Skeletal muscle tissue (tissue), 4 donors: ENCODE results near the gene APBB2. TPM values are rescaled to one million over a fixed set of nuclear protein-coding genes. Genes with fewer than 3 reads are reported as not detected.

Experiments used
- H3K27ac ChIP-seq: one replicate; pipeline ENCODE4 v1.7.0; 2013; ENCODE audit warnings: mild to moderate bottlenecking, low read depth, low read length, inconsistent platforms
- H3K27me3 ChIP-seq, 3 donors: one replicate each; pipeline ENCODE4 v1.7.0; 2013; ENCODE audit warnings: low read length in 3 of 3; ENCODE audit not compliant: control insufficient read depth in 3 of 3, insufficient read depth in 3 of 3
- H3K36me3 ChIP-seq, 3 donors: one replicate each; pipeline ENCODE4 v1.7.0; 2013; ENCODE audit warnings: low read length in 3 of 3; ENCODE audit not compliant: control insufficient read depth in 3 of 3, insufficient read depth in 3 of 3
- H3K4me1 ChIP-seq, 3 donors: one replicate each; pipeline ENCODE4 v1.7.0; 2013; ENCODE audit warnings: low read length in 3 of 3, mild to moderate bottlenecking in 3 of 3; ENCODE audit not compliant: control insufficient read depth in 3 of 3, insufficient read depth in 3 of 3
- H3K4me3 ChIP-seq, 3 donors: one replicate each; pipeline ENCODE4 v1.7.0; 2013; ENCODE audit warnings: low read length in 3 of 3
- H3K9ac ChIP-seq, 3 donors: one replicate each; pipeline ENCODE4 v1.7.0; 2013; ENCODE audit warnings: low read length in 3 of 3, mild to moderate bottlenecking in 3 of 3, moderate library complexity in 2 of 3, low read depth in 1 of 3
- H3K9me3 ChIP-seq, 3 donors: one replicate each; pipeline ENCODE4 v1.7.0; 2013; ENCODE audit warnings: low read length in 3 of 3; ENCODE audit not compliant: control insufficient read depth in 3 of 3
- total RNA-seq: library from RNA; depleted of rRNA; stranded (reverse); fragments of >200 nt; gene quantifications from one replicate; pipeline ENCODE4 v1.2.3, GENCODE V29; 2014
- donor health status: Osteomylitis.

APBB2 gene
- total RNA-seq, 1 donor from 2014 or later: 41.2 TPM

GRCh38 chr4:40843696-40844095 lies 370.6 kb downstream of the APBB2 start:
- H3K4me1 ChIP-seq: peaks cover 30 to 46% (median 33%) of the 10 kb centered on the region in 3 donors
- H3K4me3 ChIP-seq: no peak overlapping the region
- no peaks in the 10 kb centered on the region for H3K36me3 ChIP-seq
- peak overlapping the region; percentile 66 for H3K27ac ChIP-seq
- no peaks in the 10 kb centered on the region for H3K27me3 ChIP-seq
- no peaks in the 10 kb centered on the region for H3K9me3 ChIP-seq
- peak overlapping the region in 1 of 3 donors; percentile 16 for H3K9ac ChIP-seq

GRCh38 chr4:40842725-40843423 lies 371.5 kb downstream of the APBB2 start:
- H3K27ac ChIP-seq: peak overlapping the region; percentile 91
- H3K4me1 ChIP-seq: peaks cover 30 to 46% (median 33%) of the 10 kb centered on the region in 3 donors
- peak overlapping the region; percentile 64 to 73 (median 66) for H3K4me3 ChIP-seq
- no peaks in the 10 kb centered on the region for H3K27me3 ChIP-seq
- no peaks in the 10 kb centered on the region for H3K9me3 ChIP-seq
- H3K36me3 ChIP-seq: no peaks in the 10 kb centered on the region
- H3K9ac ChIP-seq: peak overlapping the region; percentile 64 to 85 (median 82)

DNA sequence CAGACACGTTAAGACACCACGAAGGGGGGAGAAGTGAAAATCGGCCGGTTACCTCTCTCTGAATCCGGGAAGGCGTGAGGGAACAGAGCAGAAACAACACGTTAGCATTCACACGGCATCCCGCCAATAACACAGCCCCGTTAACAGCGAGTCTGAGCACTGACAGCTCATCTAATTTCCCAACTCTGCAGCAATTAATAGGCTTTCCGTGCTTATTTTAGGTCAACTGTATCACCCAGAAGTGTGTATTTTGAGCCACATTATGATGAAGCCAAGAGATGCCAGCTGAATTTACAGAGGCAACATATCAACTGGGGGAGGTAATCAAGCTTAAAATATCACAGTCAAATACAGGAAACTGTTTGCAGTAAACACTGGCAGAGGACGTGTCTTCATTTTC lies 372.0 kb downstream of the APBB2 start:
- H3K9ac ChIP-seq: peak overlapping the region; percentile 64 to 85 (median 82)
- no peaks in the 10 kb centered on the region for H3K27me3 ChIP-seq
- H3K4me1 ChIP-seq: peaks cover 34 to 46% (median 35%) of the 10 kb centered on the region in 3 donors
- H3K4me3 ChIP-seq: peak overlapping the region; percentile 64 to 73 (median 66)
- peak overlapping the region; percentile 91 for H3K27ac ChIP-seq
- no peaks in the 10 kb centered on the region for H3K36me3 ChIP-seq
- H3K9me3 ChIP-seq: no peaks in the 10 kb centered on the region

- peaks cover 38 to 53% (median 39%) of the 10 kb centered on the region in 3 donors for H3K4me1 ChIP-seq
- peaks cover 0 to 3% (median 2%) of the 10 kb centered on the region in 3 donors for H3K36me3 ChIP-seq
- H3K27ac ChIP-seq: peak overlapping the region; percentile 91
Measured at GRCh38 chr4:40840985-40841571, 373.3 kb downstream of the APBB2 start.

DNA sequence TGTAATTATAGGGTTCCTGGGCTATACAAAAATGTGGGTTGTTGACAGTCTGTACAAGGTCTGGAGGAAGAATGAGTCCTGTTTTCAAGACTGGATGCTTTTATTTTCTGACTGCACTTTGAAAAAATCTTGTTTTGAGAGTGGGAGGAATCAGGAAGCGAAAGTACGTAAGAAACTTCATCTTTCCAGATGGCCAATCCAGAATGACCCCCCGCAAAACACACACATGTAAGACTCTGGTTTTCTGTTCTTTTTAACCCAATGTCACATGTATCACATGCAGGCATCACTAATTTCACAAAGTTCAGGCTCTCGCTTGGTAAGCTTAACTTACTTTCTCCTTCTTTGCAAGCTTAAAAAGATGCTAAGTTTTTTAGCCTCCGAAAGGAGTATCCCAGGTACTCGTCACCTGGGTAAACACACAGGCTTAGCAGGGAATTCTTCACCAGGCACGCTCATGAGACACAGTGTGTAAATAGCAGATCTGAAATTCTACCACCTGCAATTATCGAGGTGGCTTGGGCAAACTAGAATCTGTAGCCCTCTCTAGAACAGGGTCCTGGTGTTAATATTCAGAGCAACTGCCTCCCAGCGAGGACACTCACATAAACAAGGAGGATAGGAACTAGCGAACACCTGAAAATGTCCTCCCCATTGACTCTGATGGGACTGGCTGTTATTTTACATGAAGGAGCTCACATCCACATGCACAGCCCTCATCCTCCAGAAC lies 373.9 kb downstream of the APBB2 start:
- no peaks in the 10 kb centered on the region for H3K27me3 ChIP-seq
- H3K4me3 ChIP-seq: peak overlapping the region in 2 of 3 donors; percentile 15 to 51
- no peaks in the 10 kb centered on the region for H3K9me3 ChIP-seq
- peak overlapping the region; percentile 91 for H3K27ac ChIP-seq
- peaks cover 2 to 5% (median 3%) of the 10 kb centered on the region in 3 donors for H3K36me3 ChIP-seq
- peaks cover 35 to 56% (median 37%) of the 10 kb centered on the region in 3 donors for H3K4me1 ChIP-seq
- H3K9ac ChIP-seq: peak overlapping the region in 2 of 3 donors; percentile 1 to 46

More at GRCh38 chr4:40840985-40841571, 373.3 kb downstream of the APBB2 start:
- Histone ChIP-seq H3K9me3 (no peaks in the 10 kb centered on the region), H3K9ac (peak overlapping the region in 2 of 3 donors; percentile 29 to 46), H3K27me3 (no peaks in the 10 kb centered on the region), H3K4me3 (peak overlapping the region in 2 of 3 donors; percentile 51 to 73)

DNA sequence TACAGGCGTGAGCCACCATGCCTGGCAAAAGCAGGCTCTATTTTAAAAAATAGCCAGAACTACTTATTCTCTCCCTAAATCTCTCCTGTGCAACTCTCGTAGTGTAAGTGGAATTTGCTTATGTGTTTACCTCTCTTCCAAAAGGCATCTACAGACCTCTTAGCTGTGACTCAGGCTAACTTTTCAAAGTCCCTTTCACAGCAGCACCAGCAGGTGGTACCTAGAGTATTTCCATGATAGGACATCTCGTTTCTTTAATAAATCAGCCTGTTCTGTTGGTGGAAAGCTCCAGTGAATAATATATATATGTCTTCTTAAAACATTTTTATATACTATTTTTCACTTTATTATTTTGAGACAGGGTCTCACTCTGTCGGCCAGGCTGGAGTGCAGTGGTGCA lies 375.6 kb downstream of the APBB2 start:
- H3K36me3 ChIP-seq: peaks cover 2 to 13% (median 3%) of the 10 kb centered on the region in 3 donors
- no peaks in the 10 kb centered on the region for H3K9me3 ChIP-seq
- H3K27ac ChIP-seq: no peak overlapping the region
- H3K27me3 ChIP-seq: no peaks in the 10 kb centered on the region
- H3K4me3 ChIP-seq: no peak overlapping the region
- no peak overlapping the region for H3K9ac ChIP-seq
- peaks cover 22 to 45% (median 23%) of the 10 kb centered on the region in 3 donors for H3K4me1 ChIP-seq

DNA sequence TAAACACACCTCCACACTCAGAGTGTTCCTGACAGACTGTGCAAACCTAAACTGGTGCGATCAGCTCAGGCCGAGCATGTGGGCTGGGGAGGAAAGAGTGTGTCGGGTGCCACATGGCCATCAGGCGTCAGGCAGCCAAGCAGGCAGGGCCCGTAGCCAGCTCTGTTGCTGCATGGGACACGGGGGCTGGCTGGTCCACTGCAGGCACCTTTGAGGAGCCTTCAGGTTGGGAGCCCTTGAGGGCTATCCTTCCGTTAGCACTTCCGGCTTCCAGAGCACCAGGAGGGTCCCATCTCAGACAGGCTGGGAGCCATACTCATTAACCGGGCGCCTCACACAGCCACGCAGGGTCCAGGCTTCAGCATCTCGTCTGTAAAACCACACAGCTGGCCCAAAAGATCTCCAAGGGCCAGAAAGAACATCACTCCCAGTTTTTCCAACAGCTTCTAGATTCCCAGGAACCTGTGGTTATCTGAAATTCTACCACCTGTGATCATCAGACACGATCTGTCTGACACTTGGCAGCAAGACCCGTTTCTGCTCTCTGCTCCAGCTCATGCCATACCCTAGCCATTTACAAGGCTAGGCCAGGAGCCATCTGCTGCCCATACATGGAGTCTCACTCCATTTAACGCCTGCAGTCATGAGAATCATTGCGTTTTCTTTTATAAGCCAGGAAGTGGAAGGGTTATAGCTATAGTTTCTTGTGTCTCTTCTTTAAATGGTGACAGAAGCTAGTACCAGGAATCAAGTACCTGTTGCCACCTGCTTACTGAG lies 377.1 kb downstream of the APBB2 start:
- no peaks in the 10 kb centered on the region for H3K9me3 ChIP-seq
- H3K4me3 ChIP-seq: peak overlapping the region in 2 of 3 donors; percentile 29 to 45
- peaks cover 15 to 37% (median 16%) of the 10 kb centered on the region in 3 donors for H3K4me1 ChIP-seq
- H3K36me3 ChIP-seq: peaks cover 9 to 17% (median 10%) of the 10 kb centered on the region in 3 donors
- no peaks in the 10 kb centered on the region for H3K27me3 ChIP-seq
- peak overlapping the region; percentile 33 for H3K27ac ChIP-seq
- peak overlapping the region; percentile 3 to 43 (median 36) for H3K9ac ChIP-seq

- no peak overlapping the region for H3K27ac ChIP-seq
- no peaks in the 10 kb centered on the region for H3K27me3 ChIP-seq
- H3K36me3 ChIP-seq: peaks cover 22 to 32% (median 26%) of the 10 kb centered on the region in 3 donors
Measured at GRCh38 chr4:40833212-40833611, 381.1 kb downstream of the APBB2 start.

GRCh38 chr4:40832175-40832574 lies 382.2 kb downstream of the APBB2 start:
- H3K4me3 ChIP-seq: no peak overlapping the region
- H3K27me3 ChIP-seq: no peaks in the 10 kb centered on the region
- H3K4me1 ChIP-seq: peaks cover 3 to 22% (median 5%) of the 10 kb centered on the region in 3 donors
- peaks cover 25 to 36% (median 29%) of the 10 kb centered on the region in 3 donors for H3K36me3 ChIP-seq
- no peaks in the 10 kb centered on the region for H3K9me3 ChIP-seq
- H3K9ac ChIP-seq: no peak overlapping the region
- no peak overlapping the region for H3K27ac ChIP-seq

More at GRCh38 chr4:40833212-40833611, 381.1 kb downstream of the APBB2 start:
- H3K4me1 ChIP-seq: peaks cover 9 to 27% (median 10%) of the 10 kb centered on the region in 3 donors
- no peak overlapping the region for H3K4me3 ChIP-seq
- H3K9ac ChIP-seq: no peak overlapping the region
- no peaks in the 10 kb centered on the region for H3K9me3 ChIP-seq
